SK-N-SH (cell line): ENCODE results near the gene TMEM179B. TPM values are rescaled to one million over a fixed set of nuclear protein-coding genes. Genes with fewer than 3 reads are reported as not detected.

Experiments
- CTCF ChIA-PET: fragments of 300-600, 350-600 bp; formaldehyde crosslinking; extraction: SDS; loops from one replicate; lab custom pipeline; 2021; lab: Yijun Ruan, JAX
- POLR2A ChIA-PET: fragments of 350-600 bp; sonication (Branson Sonifier 250); formaldehyde crosslinking; extraction: SDS; loops from one replicate; lab custom pipeline; 2020; ENCODE audit warnings: antibody characterized with exemption, inconsistent platforms; lab: Yijun Ruan, JAX
- DNase-seq: peaks from one replicate; pipeline ENCODE4 v3.0.0; 2012
- H2AFZ ChIP-seq: fragments of 200-600 bp; sonication (generic); 2 replicates; pipeline ENCODE4 v1.8.1; 2016; ENCODE audit warnings: antibody characterized with exemption, mild to moderate bottlenecking, low read depth
- H3F3A ChIP-seq: fragments of 200-600 bp; sonication (generic); replicated peaks from 2 replicates; pipeline ENCODE3; 2016; ENCODE audit warnings: antibody characterized with exemption, mild to moderate bottlenecking; ENCODE audit not compliant: insufficient read depth
- H3K27ac ChIP-seq, 2 experiments: fragments of 200-500 bp in 1 of 2; fragments of 200-600 bp in 1 of 2; sonication (Bioruptor generic) in 1 of 2; sonication (generic), shearing (Covaris generic) in 1 of 2; 2 replicates each; pipeline versions ENCODE4 v1.5.1 to v1.6.1; 2014 to 2016; ENCODE audit warnings: low read depth in 2 of 2, inconsistent platforms in 1 of 2, low read length in 1 of 2, mild to moderate bottlenecking in 1 of 2, mixed read lengths in 1 of 2
- H3K27me3 ChIP-seq: fragments of 200-600 bp; sonication (generic), shearing (Covaris generic); 2 replicates; pipeline ENCODE4 v1.6.1; 2016; ENCODE audit warnings: mixed run types; ENCODE audit not compliant: insufficient read depth
- H3K36me3 ChIP-seq, 2 experiments: fragments of 200-500 bp in 1 of 2; fragments of 200-600 bp in 1 of 2; sonication (Bioruptor generic) in 1 of 2; sonication (generic) in 1 of 2; replicated peaks in 1 of 2; 2 replicates each; pipeline versions ENCODE3 to v1.5.1; 2014 to 2016; ENCODE audit warnings: low read length in 1 of 2, mild to moderate bottlenecking in 1 of 2; ENCODE audit not compliant: insufficient read depth in 2 of 2, control insufficient read depth in 1 of 2
- H3K4me1 ChIP-seq, 2 experiments: fragments of 200-500 bp in 1 of 2; fragments of 200-600 bp in 1 of 2; sonication (Bioruptor generic) in 1 of 2; sonication (generic), shearing (Covaris generic) in 1 of 2; 2 replicates each; pipeline versions ENCODE4 v1.5.1 to v1.6.1; 2014 to 2016; ENCODE audit warnings: low read depth in 1 of 2, low read length in 1 of 2, mixed run types in 1 of 2; ENCODE audit not compliant: insufficient read depth in 2 of 2, control insufficient read depth in 1 of 2
- H3K4me2 ChIP-seq: fragments of 200-600 bp; sonication (generic), shearing (Covaris generic); 2 replicates; pipeline ENCODE4 v1.6.1; 2017; ENCODE audit warnings: mixed run types
- H3K4me3 ChIP-seq, 2 experiments: fragments of 200-500 bp in 1 of 2; fragments of 200-600 bp in 1 of 2; sonication (Bioruptor generic) in 1 of 2; sonication (generic), shearing (Covaris generic) in 1 of 2; 2 replicates each; pipeline versions ENCODE4 v1.5.1 to v1.8.1; 2014 to 2016; ENCODE audit warnings: low read depth in 2 of 2, inconsistent platforms in 1 of 2, low read length in 1 of 2, mild to moderate bottlenecking in 1 of 2, mixed read lengths in 1 of 2, moderate library complexity in 1 of 2
- H3K79me2 ChIP-seq: fragments of 200-600 bp; sonication (generic); 2 replicates; pipeline ENCODE4 v1.8.1; 2017; ENCODE audit warnings: mild to moderate bottlenecking; ENCODE audit not compliant: insufficient read depth
- H3K9ac ChIP-seq: fragments of 200-600 bp; sonication (generic); 2 replicates; pipeline ENCODE4 v1.6.1; 2017; ENCODE audit warnings: mixed run types
- H3K9me2 ChIP-seq: fragments of 200-600 bp; sonication (generic); 2 replicates; pipeline ENCODE4 v1.6.1; 2017; ENCODE audit warnings: mixed run types
- H3K9me3 ChIP-seq: fragments of 200-600 bp; sonication (generic); 2 replicates; pipeline ENCODE4 v1.6.1; 2017; ENCODE audit warnings: mixed run types, mild to moderate bottlenecking, moderate library complexity
- H4K20me1 ChIP-seq: fragments of 200-600 bp; sonication (generic); 2 replicates; pipeline ENCODE4 v1.6.1; 2017; ENCODE audit warnings: mild to moderate bottlenecking, mixed run types; ENCODE audit not compliant: insufficient read depth
- CTCF ChIP-seq: fragments of 200-600 bp; sonication (generic); IDR thresholded peaks from 2 replicates; pipeline ENCODE4 v1.6.1; 2017; ENCODE audit warnings: antibody characterized with exemption, mild to moderate bottlenecking, moderate library complexity
- EZH2phosphoT487 ChIP-seq: fragments of 200-600 bp; sonication (generic); IDR thresholded peaks from 2 replicates; pipeline ENCODE4 v1.6.1; 2017; ENCODE audit warnings: low read depth, mixed run types, mild to moderate bottlenecking, antibody characterized with exemption, moderate library complexity, borderline replicate concordance
- FOSL2 ChIP-seq: IDR thresholded peaks from 2 replicates; pipeline ENCODE4 v1.4.0; 2012; ENCODE audit warnings: low read depth, mild to moderate bottlenecking, moderate library complexity, borderline replicate concordance
- MEF2A ChIP-seq: IDR thresholded peaks from 2 replicates; pipeline ENCODE4 v1.4.0; 2012; ENCODE audit warnings: low read depth, borderline replicate concordance
- NFIC ChIP-seq: IDR thresholded peaks from 2 replicates; pipeline ENCODE4 v1.4.0; 2012; ENCODE audit warnings: borderline replicate concordance
- NRF1 ChIP-seq: IDR thresholded peaks from 2 replicates; pipeline ENCODE4 v1.6.1; 2012; ENCODE audit warnings: low read depth, mild to moderate bottlenecking, low read length
- PBX3 ChIP-seq: IDR thresholded peaks from 2 replicates; pipeline ENCODE4; 2012
- SIN3A ChIP-seq: IDR thresholded peaks from 2 replicates; pipeline ENCODE4 v1.6.1; 2012; ENCODE audit warnings: low read depth, mild to moderate bottlenecking, low read length, moderate library complexity, borderline replicate concordance
- TAF1 ChIP-seq: IDR thresholded peaks from 2 replicates; pipeline ENCODE4 v1.6.1; 2012; ENCODE audit warnings: low read depth, mild to moderate bottlenecking, low read length, moderate library complexity, borderline replicate concordance
- TCF12 ChIP-seq: IDR thresholded peaks from 2 replicates; pipeline ENCODE4 v1.4.0; 2012
- TEAD4 ChIP-seq: IDR thresholded peaks from 2 replicates; pipeline ENCODE4 v1.4.0; 2012; ENCODE audit warnings: mild to moderate bottlenecking, borderline replicate concordance; ENCODE audit not compliant: insufficient read depth
- YY1 ChIP-seq: IDR thresholded peaks from 2 replicates; pipeline ENCODE4 v1.4.0; 2012; ENCODE audit warnings: low read depth, mild to moderate bottlenecking
- WGBS: methylation state at CpG from one replicate; pipeline ENCODE4 v1.1.6; 2017; ENCODE audit warnings: low lambda C conversion rate; 5-methylcytosine and 5-hydroxymethylcytosine counted together
- polyA plus RNA-seq, 3 experiments: library from polyadenylated mRNA; depleted of rRNA; stranded (reverse); fragments of >200 nt; gene quantifications; 2 replicates each; pipeline ENCODE4 v1.2.3, GENCODE V29; 2012

TMEM179B gene
- polyA plus RNA-seq, 1 of the 3 experiments (the other 2 are of a cell fraction): 69.6 TPM

- CTCF ChIA-PET: interaction anchor here (0.7 to 2.5 kb wide), 3 partner anchors 18 to 51 kb away, joined by 3 to 12 read pairs (median 3); partner anchors contain the start of genes TMEM179B and ZBTB3
- peaks cover 8 to 18% of the 10 kb centered on the region in 2 experiments for H3K4me1 ChIP-seq
- H3K4me2 ChIP-seq: peak overlapping the region; percentile 92
- peaks cover 41% of the 10 kb centered on the region for H3K79me2 ChIP-seq
- DNase-seq: no peak
- peaks cover 21% of the 10 kb centered on the region for H3F3A ChIP-seq
- H2AFZ ChIP-seq: peak overlapping the region; percentile 52; the same call in 1 of the 2 replicates
- H3K4me3 ChIP-seq: peak overlapping the region; percentile 91 to 94
- TF ChIP-seq FOSL2: no peak
- no peak for TF ChIP-seq TEAD4
- TF ChIP-seq EZH2phosphoT487: no peak
- no peak for TF ChIP-seq CTCF
- no peak for TF ChIP-seq PBX3
- no peak for TF ChIP-seq TCF12
- no peak for TF ChIP-seq YY1
- no peak for TF ChIP-seq NRF1
- no peak for TF ChIP-seq SIN3A
- no peak for TF ChIP-seq TAF1
- TF ChIP-seq NFIC: no peak
- no peak for TF ChIP-seq MEF2A
- WGBS: 3% methylated on average over 14 of the region's 14 CpGs
- POLR2A ChIA-PET: interaction anchor here (0.9 to 1.1 kb wide), 4 partner anchors 8 to 51 kb away, joined by 3 to 5 read pairs (median 4); no protein-coding TSS in a partner anchor
- H3K9ac ChIP-seq: peak overlapping the region; percentile 93
- no peaks in the 10 kb centered on the region for H3K27me3 ChIP-seq
- H3K9me3 ChIP-seq: no peaks in the 10 kb centered on the region
- peaks cover 38 to 43% of the 10 kb centered on the region in 2 experiments for H3K36me3 ChIP-seq
- no peaks in the 10 kb centered on the region for H3K9me2 ChIP-seq
- peaks cover 16% of the 10 kb centered on the region for H4K20me1 ChIP-seq
- H3K27ac ChIP-seq: peak overlapping the region; percentile 75 to 83
Measured at GRCh38 chr11:62804310-62805075, 17.3 kb downstream of the TMEM179B start.
